ENCODE results near the gene ATP2A3.

Gene ATP2A3

DNA sequence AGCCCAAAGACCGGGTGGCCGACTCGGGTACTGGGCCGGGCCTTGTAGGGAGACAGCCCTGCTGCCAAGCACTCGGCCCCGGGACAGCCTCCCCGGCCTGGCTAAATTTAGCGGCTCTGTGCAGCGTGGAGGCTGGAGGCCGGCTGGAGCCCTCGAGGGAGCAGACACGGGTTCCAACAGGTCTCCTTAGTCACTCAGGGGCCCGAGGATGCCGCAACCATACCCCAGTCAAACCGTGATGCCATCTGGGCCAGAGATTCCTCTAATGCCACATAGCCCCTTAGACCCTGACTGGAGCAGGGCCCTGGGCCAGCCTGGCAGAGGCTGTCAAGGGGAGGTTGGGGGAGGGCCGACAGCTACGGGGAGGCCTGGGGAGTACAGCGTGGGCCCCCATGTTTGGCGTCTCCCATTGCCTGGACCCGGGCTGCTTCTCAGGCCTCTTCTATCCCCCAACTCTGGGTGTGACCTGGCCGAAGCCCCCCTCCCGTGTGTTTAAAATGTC is 45.1 kb downstream of the ATP2A3 start:
- no peaks in the 10 kb centered on the region for H3K27me3 ChIP-seq (ENCODE audit: control insufficient read depth, insufficient read depth, low read length)
- H3K36me3 ChIP-seq (ENCODE audit: control insufficient read depth, low read depth, low read length): no peaks in the 10 kb centered on the region
- H3K9me3 ChIP-seq (ENCODE audit: control insufficient read depth, low read depth, low read length): no peaks in the 10 kb centered on the region
- no peak overlapping the region for H3K27ac ChIP-seq (ENCODE audit: low read length)
- no peak overlapping the region for H3K9ac ChIP-seq (ENCODE audit: low read length)
- no peaks in the 10 kb centered on the region for H3K4me1 ChIP-seq (ENCODE audit: control insufficient read depth, low read depth, low read length)
- no peak overlapping the region for H3K4me3 ChIP-seq (ENCODE audit: low read length)

DNA sequence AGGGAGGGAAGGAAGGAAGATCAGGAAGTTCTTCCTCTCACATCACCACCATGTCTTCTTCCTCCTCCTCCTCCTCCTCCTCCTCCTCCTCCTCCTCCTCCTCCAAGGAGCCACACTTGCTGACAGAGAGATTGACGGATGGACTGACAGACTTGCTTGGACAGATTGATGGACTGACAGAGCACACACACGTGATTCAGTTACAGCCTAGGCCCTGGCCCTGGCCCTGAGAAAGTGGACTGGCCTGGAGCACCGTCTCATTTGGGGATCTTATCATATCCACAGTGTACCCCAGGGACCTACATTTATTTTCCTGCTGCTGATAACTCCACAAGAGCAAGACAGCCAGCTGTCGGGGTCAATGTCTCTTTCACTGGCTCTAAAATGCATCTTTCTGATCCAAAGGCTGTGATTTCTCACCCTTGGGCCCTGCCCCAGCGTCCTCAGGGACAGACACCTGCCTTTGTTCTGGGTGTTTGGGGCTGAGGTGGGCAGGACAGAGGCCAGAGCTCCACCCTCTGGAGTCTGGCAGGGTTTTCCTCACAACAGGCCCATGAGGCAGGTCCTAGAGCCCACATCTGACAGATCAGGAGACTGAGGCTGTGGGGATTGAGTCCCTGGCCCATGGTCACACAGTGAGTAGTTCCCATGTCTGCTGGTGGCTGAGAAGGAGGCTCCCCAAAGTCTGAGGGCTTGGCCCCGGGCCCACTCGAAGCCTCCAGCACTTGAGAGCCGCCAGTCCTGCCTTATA is 45.7 kb downstream of the ATP2A3 start:
- no peak overlapping the region for H3K9ac ChIP-seq (ENCODE audit: low read length)
- no peak overlapping the region for H3K4me3 ChIP-seq (ENCODE audit: low read length)
- no peaks in the 10 kb centered on the region for H3K36me3 ChIP-seq (ENCODE audit: control insufficient read depth, low read depth, low read length)
- no peaks in the 10 kb centered on the region for H3K9me3 ChIP-seq (ENCODE audit: control insufficient read depth, low read depth, low read length)
- H3K27ac ChIP-seq (ENCODE audit: low read length): no peak overlapping the region
- H3K4me1 ChIP-seq (ENCODE audit: control insufficient read depth, low read depth, low read length): no peaks in the 10 kb centered on the region
- no peaks in the 10 kb centered on the region for H3K27me3 ChIP-seq (ENCODE audit: control insufficient read depth, insufficient read depth, low read length)

DNA sequence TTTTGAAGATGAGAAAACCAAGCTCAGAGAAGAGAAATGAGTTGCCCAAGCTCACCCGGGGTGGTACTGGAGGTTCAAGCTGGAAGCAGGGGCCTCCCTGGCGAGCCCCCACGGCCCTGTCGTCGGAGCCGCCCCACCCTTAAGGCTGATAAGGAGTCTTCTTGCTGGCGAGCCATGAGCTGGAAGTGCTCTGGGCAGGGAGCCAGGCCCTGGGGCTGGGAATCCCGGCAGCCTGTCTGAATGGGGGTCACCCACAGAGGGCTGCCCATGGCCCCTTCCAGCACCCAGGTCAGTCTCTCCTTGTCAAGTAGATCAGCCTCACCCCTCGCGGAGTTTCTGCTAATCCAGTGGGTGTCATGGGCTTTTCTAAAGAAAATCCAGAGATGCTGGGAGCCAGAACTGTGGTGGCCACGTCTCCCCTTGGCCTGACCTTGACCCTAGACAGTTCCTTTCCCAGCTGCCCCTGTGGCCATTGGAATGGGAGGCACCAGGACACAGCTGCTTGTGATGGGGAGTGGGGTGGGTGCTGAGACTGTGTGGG is 46.8 kb downstream of the ATP2A3 start:
- Histone ChIP-seq H3K4me3 (ENCODE audit: low read length) (no peak overlapping the region), H3K27me3 (ENCODE audit: control insufficient read depth, insufficient read depth, low read length) (no peaks in the 10 kb centered on the region), H3K36me3 (ENCODE audit: control insufficient read depth, low read depth, low read length) (no peaks in the 10 kb centered on the region), H3K9ac (ENCODE audit: low read length) (no peak overlapping the region), H3K9me3 (ENCODE audit: control insufficient read depth, low read depth, low read length) (no peaks in the 10 kb centered on the region), H3K4me1 (ENCODE audit: control insufficient read depth, low read depth, low read length) (no peaks in the 10 kb centered on the region), H3K27ac (ENCODE audit: low read length) (no peak overlapping the region)

DNA sequence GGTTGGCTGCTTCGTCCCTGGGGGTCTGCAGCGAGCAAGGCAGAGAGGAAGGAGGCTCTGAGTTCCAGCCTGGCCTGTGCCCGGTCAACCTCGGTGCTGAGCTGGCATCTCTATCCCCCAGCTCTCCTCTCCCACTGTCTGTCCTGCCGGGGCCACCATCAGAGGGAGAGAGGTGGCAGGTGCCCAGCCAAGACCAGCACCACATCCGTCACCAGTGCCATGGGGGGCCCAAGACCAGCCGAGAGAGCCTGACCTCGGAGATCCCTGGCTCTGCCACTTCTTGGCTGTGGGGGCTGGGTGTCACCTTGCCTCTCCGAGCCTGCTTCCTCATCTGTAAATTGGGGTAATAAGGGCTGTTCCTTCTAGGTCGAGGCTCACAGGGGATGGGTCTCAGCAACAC is 47.4 kb downstream of the ATP2A3 start:
- Histone ChIP-seq H3K4me3 (ENCODE audit: low read length) (no peak overlapping the region), H3K9me3 (ENCODE audit: control insufficient read depth, low read depth, low read length) (no peaks in the 10 kb centered on the region), H3K4me1 (ENCODE audit: control insufficient read depth, low read depth, low read length) (no peaks in the 10 kb centered on the region), H3K36me3 (ENCODE audit: control insufficient read depth, low read depth, low read length) (no peaks in the 10 kb centered on the region), H3K27me3 (ENCODE audit: control insufficient read depth, insufficient read depth, low read length) (no peaks in the 10 kb centered on the region), H3K27ac (ENCODE audit: low read length) (no peak overlapping the region), H3K9ac (ENCODE audit: low read length) (no peak overlapping the region)

DNA sequence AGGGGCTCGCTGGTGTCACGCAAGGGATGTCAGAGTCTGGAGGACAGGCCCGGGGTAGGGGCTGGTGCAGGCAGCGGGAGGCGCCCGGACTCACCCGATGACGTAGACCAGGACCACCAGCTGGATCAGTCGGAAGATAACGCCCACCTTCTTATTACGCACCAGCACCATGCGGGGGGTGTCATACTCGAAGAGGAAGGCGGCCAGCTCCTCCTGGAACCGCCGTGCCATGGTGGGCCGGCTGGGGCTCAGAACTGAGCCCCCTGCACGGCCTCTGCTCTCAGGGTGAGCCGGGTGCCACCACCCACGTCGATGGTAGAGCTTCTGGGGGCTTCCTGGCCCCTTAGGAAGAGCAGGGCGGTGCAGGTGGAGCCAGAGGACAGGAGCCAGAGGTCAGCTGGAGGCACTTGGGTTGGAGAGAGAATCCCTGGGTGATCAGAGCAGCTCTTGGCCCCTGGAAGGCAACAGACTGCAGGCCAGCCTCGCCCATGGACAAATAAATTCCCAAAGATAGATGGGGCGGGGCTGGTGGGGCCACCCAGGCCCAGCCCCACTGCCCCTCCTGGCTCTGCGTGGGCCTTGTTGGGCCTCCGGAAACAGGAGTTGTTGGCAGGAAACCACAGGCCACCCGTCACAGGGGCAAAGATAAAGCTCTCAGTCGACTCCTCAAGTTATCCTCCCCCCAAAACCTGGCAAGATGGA is 48.1 kb downstream of the ATP2A3 start, which contains the start of gene P2RX1:
Gene P2RX1 (minus strand): TSS at position 471 of the 702 bp plus-strand sequence. CDS start 240 bp downstream, at position 231.
- H3K27ac ChIP-seq (ENCODE audit: low read length): no peak within 1 kb of the TSS
- H3K9ac ChIP-seq (ENCODE audit: low read length): no peak within 1 kb of the TSS
- H3K9me3 ChIP-seq (ENCODE audit: control insufficient read depth, low read depth, low read length): no peaks in the 10 kb centered on the region
- H3K27me3 ChIP-seq (ENCODE audit: control insufficient read depth, insufficient read depth, low read length): no peaks in the 10 kb centered on the region
- H3K36me3 ChIP-seq (ENCODE audit: control insufficient read depth, low read depth, low read length): no peaks in the 10 kb centered on the region
- no peaks in the 10 kb centered on the region for H3K4me1 ChIP-seq (ENCODE audit: control insufficient read depth, low read depth, low read length)
- no peak within 1 kb of the TSS for H3K4me3 ChIP-seq (ENCODE audit: low read length)

DNA sequence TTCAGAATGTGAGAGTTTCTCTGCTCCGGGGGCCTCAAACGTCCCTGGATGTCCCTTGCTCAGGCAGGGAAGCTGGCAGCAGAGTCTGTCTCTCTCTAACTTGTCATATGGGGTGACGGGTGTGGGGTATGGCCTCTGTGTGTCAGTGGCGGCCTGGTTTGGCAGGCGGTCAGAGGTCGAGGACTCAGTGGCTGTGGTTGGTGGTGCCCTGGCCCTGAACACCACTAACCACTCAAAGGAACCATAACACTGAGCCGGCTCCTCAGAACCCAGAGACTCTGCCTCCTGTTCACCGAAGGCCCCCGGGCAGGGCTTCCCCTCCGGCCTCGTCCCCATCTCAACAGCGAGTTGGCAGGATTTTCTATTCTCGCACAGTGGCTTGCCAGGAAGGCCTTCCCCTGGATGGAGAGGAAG is 48.6 kb downstream of the ATP2A3 start:
- H3K4me3 ChIP-seq (ENCODE audit: low read length): no peak overlapping the region
- H3K4me1 ChIP-seq (ENCODE audit: control insufficient read depth, low read depth, low read length): no peaks in the 10 kb centered on the region
- no peaks in the 10 kb centered on the region for H3K9me3 ChIP-seq (ENCODE audit: control insufficient read depth, low read depth, low read length)
- no peak overlapping the region for H3K9ac ChIP-seq (ENCODE audit: low read length)
- no peak overlapping the region for H3K27ac ChIP-seq (ENCODE audit: low read length)
- no peaks in the 10 kb centered on the region for H3K36me3 ChIP-seq (ENCODE audit: control insufficient read depth, low read depth, low read length)
- no peaks in the 10 kb centered on the region for H3K27me3 ChIP-seq (ENCODE audit: control insufficient read depth, insufficient read depth, low read length)

DNA sequence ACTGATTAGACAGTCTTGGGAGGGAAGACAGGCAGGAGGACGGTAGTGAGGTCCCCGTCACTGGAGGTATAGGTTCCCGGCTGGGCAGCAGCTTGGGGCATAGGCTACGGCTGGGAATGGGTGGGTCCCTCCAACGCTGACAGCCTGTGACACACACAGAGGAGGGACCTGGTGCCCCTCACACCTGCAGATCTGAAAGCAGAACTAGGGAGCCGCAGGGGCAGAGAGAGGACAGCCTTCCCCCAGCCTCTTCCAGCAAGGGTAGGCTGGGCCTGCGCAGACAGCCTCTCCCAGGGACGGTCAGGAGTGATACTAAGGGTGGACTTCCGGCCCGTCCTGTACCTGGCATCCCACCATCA is 49.9 kb downstream of the ATP2A3 start:
- no peaks in the 10 kb centered on the region for H3K36me3 ChIP-seq (ENCODE audit: control insufficient read depth, low read depth, low read length)
- H3K4me1 ChIP-seq (ENCODE audit: control insufficient read depth, low read depth, low read length): no peaks in the 10 kb centered on the region
- no peaks in the 10 kb centered on the region for H3K27me3 ChIP-seq (ENCODE audit: control insufficient read depth, insufficient read depth, low read length)
- no peak overlapping the region for H3K4me3 ChIP-seq (ENCODE audit: low read length)
- H3K9ac ChIP-seq (ENCODE audit: low read length): no peak overlapping the region
- no peak overlapping the region for H3K27ac ChIP-seq (ENCODE audit: low read length)
- no peaks in the 10 kb centered on the region for H3K9me3 ChIP-seq (ENCODE audit: control insufficient read depth, low read depth, low read length)

DNA sequence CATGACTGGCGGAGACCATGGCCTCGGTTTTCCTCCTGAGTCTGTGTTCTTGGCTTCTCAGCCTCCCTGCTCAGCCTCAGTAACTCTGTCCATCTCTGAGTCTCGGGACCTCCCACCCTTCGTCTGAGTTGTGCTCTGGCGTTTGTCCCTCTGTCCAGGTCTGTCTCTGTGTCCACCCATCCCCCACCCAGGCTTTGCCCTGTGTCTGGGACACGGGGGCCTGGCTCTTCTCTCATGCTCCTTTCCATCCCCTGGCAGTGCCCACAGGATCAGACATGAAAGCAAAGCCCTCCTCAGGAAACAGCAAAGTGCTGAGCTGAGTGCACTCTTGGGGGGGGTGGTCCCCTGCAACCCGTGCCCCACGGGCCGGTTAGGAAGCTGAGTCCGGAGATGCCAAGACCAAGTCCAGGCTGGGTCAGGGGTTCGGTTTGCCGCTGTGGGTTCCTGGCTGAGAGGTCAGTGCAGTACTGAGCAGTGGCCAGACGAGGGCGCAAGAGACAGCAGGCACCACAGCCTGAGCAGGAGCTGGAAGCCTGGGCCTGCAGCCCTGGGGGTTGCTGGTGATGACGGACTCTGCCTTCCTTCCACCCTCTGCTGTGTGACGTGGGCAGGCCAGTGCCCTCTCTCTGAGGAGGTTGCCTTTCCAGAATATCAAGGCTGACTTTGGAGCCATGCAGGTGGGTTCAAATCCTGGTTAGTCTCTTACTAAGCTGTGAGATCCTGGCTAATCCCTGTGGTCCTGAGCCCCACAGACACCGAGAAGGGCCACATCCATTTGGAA is 50.5 kb downstream of the ATP2A3 start:
- no peak overlapping the region for H3K27ac ChIP-seq (ENCODE audit: low read length)
- no peaks in the 10 kb centered on the region for H3K36me3 ChIP-seq (ENCODE audit: control insufficient read depth, low read depth, low read length)
- H3K4me1 ChIP-seq (ENCODE audit: control insufficient read depth, low read depth, low read length): no peaks in the 10 kb centered on the region
- no peak overlapping the region for H3K4me3 ChIP-seq (ENCODE audit: low read length)
- H3K27me3 ChIP-seq (ENCODE audit: control insufficient read depth, insufficient read depth, low read length): no peaks in the 10 kb centered on the region
- H3K9ac ChIP-seq (ENCODE audit: low read length): no peak overlapping the region
- H3K9me3 ChIP-seq (ENCODE audit: control insufficient read depth, low read depth, low read length): no peaks in the 10 kb centered on the region

DNA sequence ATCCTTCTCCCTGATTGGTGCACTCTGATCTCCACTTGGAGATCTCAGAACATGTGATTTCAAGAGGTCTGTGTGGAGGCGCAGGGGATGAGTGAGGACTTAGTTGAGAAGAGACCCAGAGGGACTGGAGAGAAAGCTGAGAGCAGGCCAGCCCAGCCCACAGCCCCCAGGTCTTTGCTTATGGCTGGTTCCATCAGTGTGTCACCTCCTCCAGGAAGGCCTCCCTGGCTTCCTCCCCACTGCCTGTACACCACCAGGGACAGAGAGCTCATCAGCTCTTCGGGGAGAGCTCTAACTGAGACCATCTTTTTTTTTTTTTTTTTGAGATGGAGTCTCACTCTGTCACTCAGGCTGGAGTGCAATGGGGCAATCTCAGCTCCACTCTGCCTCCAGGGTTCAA is 51.4 kb downstream of the ATP2A3 start:
- Histone ChIP-seq H3K9me3 (ENCODE audit: control insufficient read depth, low read depth, low read length) (no peaks in the 10 kb centered on the region), H3K27ac (ENCODE audit: low read length) (no peak overlapping the region), H3K4me3 (ENCODE audit: low read length) (no peak overlapping the region), H3K36me3 (ENCODE audit: control insufficient read depth, low read depth, low read length) (no peaks in the 10 kb centered on the region), H3K27me3 (ENCODE audit: control insufficient read depth, insufficient read depth, low read length) (no peaks in the 10 kb centered on the region), H3K9ac (ENCODE audit: low read length) (no peak overlapping the region), H3K4me1 (ENCODE audit: control insufficient read depth, low read depth, low read length) (no peaks in the 10 kb centered on the region)

DNA sequence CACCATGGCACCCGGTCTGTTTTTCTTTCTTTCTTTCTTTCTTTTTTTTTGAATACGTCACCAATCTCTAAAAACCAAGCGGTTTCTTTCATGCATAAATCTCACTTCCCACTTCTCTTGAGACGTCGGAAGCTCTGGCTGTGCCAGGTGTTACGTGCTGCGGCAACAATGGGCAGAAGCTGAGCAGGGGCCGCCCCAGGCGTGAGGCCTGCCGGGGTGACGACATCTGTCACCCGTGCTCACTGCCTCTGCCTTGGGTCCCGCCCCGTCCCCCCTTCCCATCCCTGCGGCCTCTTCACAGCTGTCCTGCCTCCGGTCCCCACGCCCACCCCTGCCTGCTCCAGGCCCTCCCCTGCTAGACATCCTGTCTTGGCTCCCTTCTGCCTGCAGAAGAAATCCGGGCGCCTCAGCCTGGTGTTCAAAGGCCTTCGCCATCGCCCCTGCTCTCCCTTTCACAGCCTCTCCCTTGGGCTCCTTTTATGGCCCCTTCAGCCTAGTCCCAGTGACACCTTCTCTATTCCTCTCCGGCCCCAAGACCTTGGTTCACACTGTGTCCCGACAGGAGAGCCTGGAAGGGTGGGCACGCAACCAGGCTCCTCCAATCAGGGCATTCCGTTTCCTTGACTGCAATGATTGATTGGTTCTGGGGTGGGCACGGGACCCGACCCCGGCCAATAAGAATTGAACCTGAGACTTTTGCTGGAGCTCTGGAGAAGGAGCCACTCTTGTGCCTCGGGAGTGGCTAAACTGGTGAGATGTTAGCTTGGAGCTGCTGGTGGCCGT is 52.8 kb downstream of the ATP2A3 start:
- Histone ChIP-seq H3K27ac (ENCODE audit: low read length) (no peak overlapping the region), H3K27me3 (ENCODE audit: control insufficient read depth, insufficient read depth, low read length) (no peaks in the 10 kb centered on the region), H3K9me3 (ENCODE audit: control insufficient read depth, low read depth, low read length) (no peaks in the 10 kb centered on the region), H3K4me3 (ENCODE audit: low read length) (no peak overlapping the region), H3K9ac (ENCODE audit: low read length) (no peak overlapping the region), H3K4me1 (ENCODE audit: control insufficient read depth, low read depth, low read length) (no peaks in the 10 kb centered on the region), H3K36me3 (ENCODE audit: control insufficient read depth, low read depth, low read length) (no peaks in the 10 kb centered on the region)
